H9 (cell line): Measurements from ENCODE around the gene SEMA7A. TPM values are rescaled to one million over a fixed set of nuclear protein-coding genes. Genes with fewer than 3 reads are reported as not detected.

Source experiments
- DNase-seq: peaks from one replicate; pipeline ENCODE4 v3.0.0-alpha.2; 2017
- H2AFZ ChIP-seq: one replicate; pipeline ENCODE4 v1.6.1; 2013; ENCODE audit warnings: mild to moderate bottlenecking, low read length, control low read depth, moderate library complexity
- H2AK5ac ChIP-seq: 2 replicates; pipeline ENCODE4 v1.6.1; 2013; ENCODE audit warnings: low read length, control low read depth, mixed read lengths; ENCODE audit not compliant: insufficient read length
- H2BK120ac ChIP-seq: one replicate; pipeline ENCODE4 v1.6.1; 2013; ENCODE audit warnings: low read depth, mild to moderate bottlenecking, low read length, control low read depth, inconsistent platforms; ENCODE audit not compliant: poor library complexity, severe bottlenecking
- H2BK12ac ChIP-seq: 2 replicates; pipeline ENCODE4 v1.6.1; 2013; ENCODE audit warnings: low read length, control low read depth, mixed read lengths, low read depth; ENCODE audit not compliant: insufficient read length
- H2BK15ac ChIP-seq: 2 replicates; pipeline ENCODE4 v1.6.1; 2013; ENCODE audit warnings: low read depth, low read length, control low read depth
- H2BK20ac ChIP-seq: one replicate; pipeline ENCODE4 v1.6.1; 2013; ENCODE audit warnings: low read depth, mild to moderate bottlenecking, low read length, control low read depth, inconsistent platforms; ENCODE audit not compliant: poor library complexity, severe bottlenecking
- H2BK5ac ChIP-seq: 2 replicates; pipeline ENCODE4 v1.6.1; 2013; ENCODE audit warnings: low read length, control low read depth, mixed read lengths; ENCODE audit not compliant: insufficient read length
- H3K14ac ChIP-seq: 2 replicates; pipeline ENCODE4 v1.6.1; 2013; ENCODE audit warnings: low read length, control low read depth; ENCODE audit not compliant: insufficient read depth
- H3K18ac ChIP-seq: 2 replicates; pipeline ENCODE4 v1.6.1; 2013; ENCODE audit warnings: low read depth, mild to moderate bottlenecking, mixed read lengths, low read length, control low read depth; ENCODE audit not compliant: insufficient read length
- H3K23ac ChIP-seq: 2 replicates; pipeline ENCODE4 v1.6.1; 2013; ENCODE audit warnings: low read length, control low read depth, mixed read lengths, low read depth; ENCODE audit not compliant: insufficient read length
- H3K23me2 ChIP-seq: 2 replicates; pipeline ENCODE4 v1.6.1; 2013; ENCODE audit warnings: low read depth, mild to moderate bottlenecking, mixed read lengths, low read length, control low read depth; ENCODE audit not compliant: insufficient read length, poor library complexity, severe bottlenecking
- H3K27ac ChIP-seq: 2 replicates; pipeline ENCODE4 v1.5.1; 2013; ENCODE audit warnings: low read length, control low read depth, mixed read lengths, low read depth; ENCODE audit not compliant: insufficient read length
- H3K27me3 ChIP-seq: 2 replicates; pipeline ENCODE4 v1.6.1; 2013; ENCODE audit warnings: low read length, control low read depth, inconsistent platforms; ENCODE audit not compliant: insufficient read depth
- H3K4ac ChIP-seq: 2 replicates; pipeline ENCODE4 v1.6.1; 2013; ENCODE audit warnings: low read depth, mild to moderate bottlenecking, control low read depth, inconsistent platforms, low read length, moderate library complexity
- H3K4me1 ChIP-seq: 2 replicates; pipeline ENCODE4 v1.6.1; 2013; ENCODE audit warnings: low read length, control low read depth, inconsistent platforms; ENCODE audit not compliant: insufficient read depth
- H3K4me2 ChIP-seq: 2 replicates; pipeline ENCODE4 v1.6.1; 2013; ENCODE audit warnings: low read length, control low read depth, mixed read lengths; ENCODE audit not compliant: insufficient read length, insufficient read depth
- H3K56ac ChIP-seq: 2 replicates; pipeline ENCODE4 v1.6.1; 2013; ENCODE audit warnings: low read depth, mild to moderate bottlenecking, mixed read lengths, low read length, control low read depth; ENCODE audit not compliant: insufficient read length
- H3K79me1 ChIP-seq: 2 replicates; pipeline ENCODE4 v1.6.1; 2013; ENCODE audit warnings: low read depth, mild to moderate bottlenecking, moderate library complexity, low read length, control low read depth, inconsistent platforms; ENCODE audit not compliant: insufficient read depth, poor library complexity, severe bottlenecking
- H3K79me2 ChIP-seq: 2 replicates; pipeline ENCODE4 v1.6.1; 2013; ENCODE audit warnings: low read length, control low read depth, inconsistent platforms; ENCODE audit not compliant: insufficient read depth
- H3K9ac ChIP-seq: 2 replicates; pipeline ENCODE4 v1.6.1; 2013; ENCODE audit warnings: low read length, control low read depth, mixed read lengths; ENCODE audit not compliant: insufficient read length; ENCODE audit errors: extremely low read depth
- H3K9me3 ChIP-seq: one replicate; pipeline ENCODE4 v1.6.1; 2013; ENCODE audit warnings: low read depth, low read length, inconsistent platforms; ENCODE audit not compliant: control insufficient read depth
- H3T11ph ChIP-seq: one replicate; pipeline ENCODE4 v1.6.1; 2013; ENCODE audit warnings: mild to moderate bottlenecking, low read length, control low read depth, inconsistent platforms
- H4K20me1 ChIP-seq: one replicate; pipeline ENCODE4 v1.6.1; 2013; ENCODE audit not compliant: control insufficient read depth, insufficient read length, insufficient read depth
- H4K5ac ChIP-seq: 2 replicates; pipeline ENCODE4 v1.6.1; 2013; ENCODE audit warnings: low read depth, mild to moderate bottlenecking, mixed read lengths, low read length, control low read depth; ENCODE audit not compliant: insufficient read length
- H4K8ac ChIP-seq: replicated peaks from 2 replicates; pipeline ENCODE4 v1.6.1; 2013; ENCODE audit warnings: low read length, control low read depth, mixed read lengths, low read depth; ENCODE audit not compliant: insufficient read length
- H4K91ac ChIP-seq: 2 replicates; pipeline ENCODE4 v1.6.1; 2013; ENCODE audit warnings: low read depth, mild to moderate bottlenecking, moderate library complexity, mixed read lengths, low read length, control low read depth; ENCODE audit not compliant: insufficient read length
- H3K27ac Mint-ChIP-seq, 3 experiments: 2 replicates in 2 of 3; 3 replicates in 1 of 3; pipeline ENCODE4 v1.8.0; 2020 to 2021; ENCODE audit warnings: mixed read lengths in 3 of 3, mild to moderate bottlenecking in 1 of 3, moderate library complexity in 1 of 3
- H3K27me3 Mint-ChIP-seq: 2 replicates; pipeline ENCODE4 v1.8.0; 2021; ENCODE audit warnings: low read depth, mild to moderate bottlenecking, moderate library complexity, mixed read lengths
- H3K36me3 Mint-ChIP-seq, 3 experiments: 2 replicates in 2 of 3; 3 replicates in 1 of 3; pipeline ENCODE4 v1.8.0; 2020 to 2021; ENCODE audit warnings: low read depth in 3 of 3, mixed read lengths in 3 of 3; ENCODE audit not compliant: insufficient read depth in 1 of 3
- H3K4me1 Mint-ChIP-seq, 2 experiments: 2 replicates each; pipeline ENCODE4 v1.8.0; 2020; ENCODE audit warnings: mixed read lengths in 2 of 2
- H3K4me3 Mint-ChIP-seq, 2 experiments: 2 replicates in 1 of 2; 3 replicates in 1 of 2; pipeline ENCODE4 v1.8.0; 2020 to 2021; ENCODE audit warnings: mild to moderate bottlenecking in 2 of 2, mixed read lengths in 2 of 2, moderate library complexity in 1 of 2
- H3K9me3 Mint-ChIP-seq, 2 experiments: 2 replicates in 1 of 2; 3 replicates in 1 of 2; pipeline ENCODE4 v1.8.0; 2020; ENCODE audit warnings: mild to moderate bottlenecking in 2 of 2, mixed read lengths in 2 of 2, moderate library complexity in 1 of 2
- WGBS: extraction: QIAGEN DNeasy Blood & Tissue Kit; methylation state at CpG from one replicate; pipeline ENCODE4 v1.1.7; 2013; ENCODE audit warnings: missing lambda C conversion rate, low lambda C conversion rate, mixed read lengths; ENCODE audit not compliant: insufficient read length; ENCODE audit errors: extremely low coverage; 5-methylcytosine and 5-hydroxymethylcytosine counted together
- total RNA-seq: library from RNA; stranded (reverse); gene quantifications from 2 replicates; pipeline ENCODE4 v1.2.1, GENCODE V29; 2021
- TF ChIP-seq, protein P1 (sequence below): fragments of 200-600 bp; sonication (generic); conservative IDR thresholded peaks from 3 replicates; pipeline ENCODE4 v1.8.0; 2021; ENCODE audit warnings: antibody characterized with exemption, mild to moderate bottlenecking

SEMA7A gene
- total RNA-seq, 1 experiment from 2014 or later: 5.7 TPM

DNA sequence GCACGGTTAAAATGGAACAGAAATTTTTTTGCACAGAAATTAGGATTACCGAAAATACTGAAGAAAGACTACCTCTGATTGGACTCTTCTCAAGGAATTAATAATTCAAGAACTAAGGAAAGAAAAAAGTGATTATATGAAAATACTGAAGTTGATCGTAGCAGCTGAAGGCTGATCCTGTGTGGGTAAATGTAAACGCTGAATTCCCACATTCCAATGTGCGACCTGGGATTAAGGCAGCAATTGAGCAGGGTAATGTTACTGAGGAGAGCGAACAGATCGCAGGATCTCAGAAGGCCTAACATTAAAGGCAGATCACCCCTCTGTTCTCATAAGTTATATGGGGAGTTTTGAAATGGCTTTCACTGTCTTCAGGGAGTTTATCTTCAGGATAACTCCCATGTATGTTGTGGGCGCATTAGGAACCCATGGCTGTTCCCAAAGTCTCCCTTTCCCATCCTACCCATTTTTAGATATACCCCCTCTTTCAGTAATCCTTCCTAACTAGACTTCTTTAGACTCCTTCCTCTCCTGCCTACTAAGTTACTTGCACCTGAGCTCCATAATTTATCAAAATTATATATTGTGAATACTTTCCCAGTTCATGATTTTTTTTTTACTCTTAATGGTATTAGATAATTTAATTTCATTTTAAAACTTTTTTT is 28.2 kb upstream of the SEMA7A start:
- H3K23me2 ChIP-seq: peaks cover 11% of the 10 kb centered on the region
- TF ChIP-seq, protein P1, sequence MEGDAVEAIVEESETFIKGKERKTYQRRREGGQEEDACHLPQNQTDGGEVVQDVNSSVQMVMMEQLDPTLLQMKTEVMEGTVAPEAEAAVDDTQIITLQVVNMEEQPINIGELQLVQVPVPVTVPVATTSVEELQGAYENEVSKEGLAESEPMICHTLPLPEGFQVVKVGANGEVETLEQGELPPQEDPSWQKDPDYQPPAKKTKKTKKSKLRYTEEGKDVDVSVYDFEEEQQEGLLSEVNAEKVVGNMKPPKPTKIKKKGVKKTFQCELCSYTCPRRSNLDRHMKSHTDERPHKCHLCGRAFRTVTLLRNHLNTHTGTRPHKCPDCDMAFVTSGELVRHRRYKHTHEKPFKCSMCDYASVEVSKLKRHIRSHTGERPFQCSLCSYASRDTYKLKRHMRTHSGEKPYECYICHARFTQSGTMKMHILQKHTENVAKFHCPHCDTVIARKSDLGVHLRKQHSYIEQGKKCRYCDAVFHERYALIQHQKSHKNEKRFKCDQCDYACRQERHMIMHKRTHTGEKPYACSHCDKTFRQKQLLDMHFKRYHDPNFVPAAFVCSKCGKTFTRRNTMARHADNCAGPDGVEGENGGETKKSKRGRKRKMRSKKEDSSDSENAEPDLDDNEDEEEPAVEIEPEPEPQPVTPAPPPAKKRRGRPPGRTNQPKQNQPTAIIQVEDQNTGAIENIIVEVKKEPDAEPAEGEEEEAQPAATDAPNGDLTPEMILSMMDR: no peak
- Mint-ChIP-seq H3K36me3 (peaks cover 26 to 48% (median 27%) of the 10 kb centered on the region in 3 experiments), H3K9me3 (peaks cover 10 to 11% of the 10 kb centered on the region in 2 experiments), H3K27ac (peak overlapping the region; percentile 97 to 98 (median 97)), H3K4me1 (peaks cover 22 to 25% of the 10 kb centered on the region in 2 experiments), H3K4me3 (peak overlapping the region; percentile 94 to 98), H3K27me3 (no peaks in the 10 kb centered on the region)
- H3K9me3 ChIP-seq: no peaks in the 10 kb centered on the region
- no peak overlapping the region for H4K8ac ChIP-seq
- H2AK5ac ChIP-seq: no peak overlapping the region
- no peaks in the 10 kb centered on the region for H3K79me1 ChIP-seq
- H3K79me2 ChIP-seq: no peaks in the 10 kb centered on the region
- no peak for DNase-seq
- H4K5ac ChIP-seq: no peak overlapping the region
- no peak overlapping the region for H3K4ac ChIP-seq
- no peaks in the 10 kb centered on the region for H3K27me3 ChIP-seq
- no peak overlapping the region for H2BK20ac ChIP-seq
- no peak overlapping the region for H3K23ac ChIP-seq
- H4K20me1 ChIP-seq: no peaks in the 10 kb centered on the region
- H2BK5ac ChIP-seq: no peak overlapping the region
- peak overlapping the region; percentile 95 for H3K4me2 ChIP-seq
- no peak overlapping the region for H2BK120ac ChIP-seq
- H3K14ac ChIP-seq: no peak overlapping the region
- H2BK15ac ChIP-seq: no peak overlapping the region
- no peak overlapping the region for H3K18ac ChIP-seq
- no peak overlapping the region for H3T11ph ChIP-seq
- H3K27ac ChIP-seq: no peak overlapping the region
- no CpG with 5 or more reads among the region's 8 CpGs for whole genome bisulfite sequencing
- H4K91ac ChIP-seq: no peak overlapping the region
- H3K4me1 ChIP-seq: no peaks in the 10 kb centered on the region
- no peak overlapping the region for H2AFZ ChIP-seq
- H3K56ac ChIP-seq: no peak overlapping the region
- H3K9ac ChIP-seq: peak overlapping the region; percentile 71
- no peak overlapping the region for H2BK12ac ChIP-seq
